Endothelial cell (in vitro differentiated cells): Measurements from ENCODE around the gene ZNF737. TPM values are rescaled to one million over a fixed set of nuclear protein-coding genes. Genes with fewer than 3 reads are reported as not detected.
"Not testable (repeated sequence)": the region's sequence is repeated elsewhere in the genome, so short reads cannot be mapped to it uniquely, and the experiment has no call there.

Source experiments
- DNase-seq: peaks from one replicate; pipeline ENCODE4 v3.0.0; 2021; ENCODE audit warnings: low spot score
- H3K27ac Mint-ChIP-seq: one replicate; pipeline ENCODE4 v1.8.0; 2021; ENCODE audit warnings: mixed read lengths, inconsistent platforms; ENCODE audit not compliant: unreplicated experiment
- H3K27me3 Mint-ChIP-seq: one replicate; pipeline ENCODE4 v1.8.0; 2021; ENCODE audit warnings: mild to moderate bottlenecking, moderate library complexity, mixed read lengths, inconsistent platforms; ENCODE audit not compliant: unreplicated experiment
- H3K36me3 Mint-ChIP-seq: one replicate; pipeline ENCODE4 v1.8.0; 2021; ENCODE audit warnings: mild to moderate bottlenecking, low read depth, mixed read lengths, inconsistent platforms; ENCODE audit not compliant: unreplicated experiment
- H3K4me1 Mint-ChIP-seq: one replicate; pipeline ENCODE4 v1.8.0; 2021; ENCODE audit warnings: mild to moderate bottlenecking, mixed read lengths, inconsistent platforms; ENCODE audit not compliant: unreplicated experiment
- H3K4me3 Mint-ChIP-seq: one replicate; pipeline ENCODE4 v1.8.0; 2021; ENCODE audit warnings: mild to moderate bottlenecking, mixed read lengths, inconsistent platforms; ENCODE audit not compliant: unreplicated experiment
- H3K9me3 Mint-ChIP-seq: one replicate; pipeline ENCODE4 v1.8.0; 2021; ENCODE audit warnings: mixed read lengths, inconsistent platforms; ENCODE audit not compliant: unreplicated experiment
- CTCF ChIP-seq: fragments of 200-600 bp; sonication (generic); IDR thresholded peaks from one replicate; pipeline ENCODE4 v1.5.0; 2021; ENCODE audit warnings: antibody characterized with exemption; ENCODE audit not compliant: unreplicated experiment
- total RNA-seq: library from RNA; stranded (reverse); fragmentation: NEBNext Ultra II Directional; extraction: Animal tissue kit (Norgen Biotek cat#: 25700); gene quantifications from one replicate; pipeline ENCODE4 v1.2.1, GENCODE V29; 2021; ENCODE audit not compliant: unreplicated experiment

ZNF737 gene
- total RNA-seq, 1 donor from 2014 or later: 14.2 TPM

- H3K4me1 Mint-ChIP-seq: peaks cover 3% of the 10 kb centered on the region
- H3K27ac Mint-ChIP-seq: no peak overlapping the region
- no peaks in the 10 kb centered on the region for H3K9me3 Mint-ChIP-seq
- peaks cover 43% of the 10 kb centered on the region for H3K36me3 Mint-ChIP-seq
- no peak for TF ChIP-seq CTCF
- H3K27me3 Mint-ChIP-seq: no peaks in the 10 kb centered on the region
- no peak overlapping the region for H3K4me3 Mint-ChIP-seq
- DNase-seq: no peak
Observed at GRCh38 chr19:20558571-20558970, 7.0 kb downstream of the ZNF737 start.

- H3K4me1 Mint-ChIP-seq: peaks cover 3% of the 10 kb centered on the region
- H3K4me3 Mint-ChIP-seq: no peak overlapping the region
- peak; percentile 46 for DNase-seq
- no peaks in the 10 kb centered on the region for H3K27me3 Mint-ChIP-seq
- H3K27ac Mint-ChIP-seq: no peak overlapping the region
- TF ChIP-seq CTCF: peak; percentile 14
- peaks cover 47% of the 10 kb centered on the region for H3K36me3 Mint-ChIP-seq
- no peaks in the 10 kb centered on the region for H3K9me3 Mint-ChIP-seq
Observed at GRCh38 chr19:20558011-20558410, 7.6 kb downstream of the ZNF737 start.

- not testable (repeated sequence) for H3K27me3 Mint-ChIP-seq, H3K27ac Mint-ChIP-seq, H3K4me1 Mint-ChIP-seq, DNase-seq
- H3K9me3 Mint-ChIP-seq: peaks cover 55% of the 10 kb centered on the region
- peaks cover 65% of the 10 kb centered on the region for H3K36me3 Mint-ChIP-seq
- H3K4me3 Mint-ChIP-seq: peak overlapping the region; percentile 81
Observed at GRCh38 chr19:20544667-20545333, 20.8 kb downstream of the ZNF737 start.

GRCh38 chr19:20530303-20530702 lies 35.3 kb downstream of the ZNF737 start:
- Mint-ChIP-seq H3K36me3 (peaks cover 18% of the 10 kb centered on the region), H3K9me3 (peaks cover 12% of the 10 kb centered on the region)
- H3K27me3 Mint-ChIP-seq, DNase-seq, H3K27ac Mint-ChIP-seq, H3K4me1 Mint-ChIP-seq, H3K4me3 Mint-ChIP-seq: not testable (repeated sequence)

- H3K27ac Mint-ChIP-seq: no peak overlapping the region
- no peaks in the 10 kb centered on the region for H3K4me1 Mint-ChIP-seq
- no peak for DNase-seq
- no peak for TF ChIP-seq CTCF
- no peaks in the 10 kb centered on the region for H3K27me3 Mint-ChIP-seq
- H3K9me3 Mint-ChIP-seq: peaks cover 10% of the 10 kb centered on the region
- no peak overlapping the region for H3K4me3 Mint-ChIP-seq
- H3K36me3 Mint-ChIP-seq: peaks cover 27% of the 10 kb centered on the region
Observed at GRCh38 chr19:20513189-20513904, 52.2 kb downstream of the ZNF737 start.

- Mint-ChIP-seq H3K4me3 (no peak overlapping the region), H3K36me3 (peaks cover 20% of the 10 kb centered on the region), H3K27me3 (peaks cover 8% of the 10 kb centered on the region), H3K4me1 (no peaks in the 10 kb centered on the region), H3K9me3 (peaks cover 25% of the 10 kb centered on the region), H3K27ac (no peak overlapping the region)
- no peak for DNase-seq
- TF ChIP-seq CTCF: no peak
Observed at GRCh38 chr19:20503476-20503875, 62.1 kb downstream of the ZNF737 start.
